ENCODE results near the gene DAP. TPM values are rescaled to one million over a fixed set of nuclear protein-coding genes. Genes with fewer than 3 reads are reported as not detected.

The DAP gene
- total RNA-seq, 3 donors from 2014 or later (not counting 1 experiment from before 2014, with no cell fraction given), result 38.4 to 48.9 (median 44.9) TPM

GRCh38 chr5:10753178-10753577 is 7.9 kb downstream of the DAP start:
- H3K4me3 Mint-ChIP-seq, result no peak overlapping the region
- H3K36me3 Mint-ChIP-seq, result no peaks in the 10 kb centered on the region
- H3K9me3 Mint-ChIP-seq, result no peaks in the 10 kb centered on the region
- Histone ChIP-seq H3K36me3 (ENCODE audit: control insufficient read depth, insufficient read depth, low read length) (peaks cover 8% of the 10 kb centered on the region), H3K4me1 (ENCODE audit: control insufficient read depth, insufficient read depth, low read length) (peaks cover under 1% of the 10 kb centered on the region), H3K27ac (ENCODE audit: low read length) (no peak overlapping the region), H3K4me3 (ENCODE audit: low read length) (no peak overlapping the region), H3K27me3 (ENCODE audit: control insufficient read depth, insufficient read depth, low read length) (no peaks in the 10 kb centered on the region), H3K9me3 (ENCODE audit: control insufficient read depth, insufficient read depth, low read length) (no peaks in the 10 kb centered on the region)
- intact Hi-C loops (cut with micrococcal nuclease), result no loop called here
- TF ChIP-seq CTCF (IDR thresholded peaks at IDR 0.05), result no peak
- H3K27ac Mint-ChIP-seq, result no peak overlapping the region
- DNase-seq, result no peak
- WGBS (ENCODE audit: insufficient coverage), result 96% methylated on average over 9 of the region's 9 CpGs
- peaks cover 40 to 55% of the 10 kb centered on the region in 2 donors for H3K4me1 Mint-ChIP-seq
- ATAC-seq, result no peak
- no peaks in the 10 kb centered on the region for H3K27me3 Mint-ChIP-seq (ENCODE audit: low read depth in 2 of 2)

GRCh38 chr5:10752451-10752850 is 8.6 kb downstream of the DAP start:
- H3K4me3 ChIP-seq (ENCODE audit: low read length), result no peak overlapping the region
- no peak for ATAC-seq
- no peaks in the 10 kb centered on the region for H3K36me3 Mint-ChIP-seq
- peaks cover 11% of the 10 kb centered on the region for H3K36me3 ChIP-seq (ENCODE audit: control insufficient read depth, insufficient read depth, low read length)
- no peak for TF ChIP-seq CTCF (IDR thresholded peaks at IDR 0.05)
- intact Hi-C loops (cut with micrococcal nuclease), result no loop called here
- H3K27ac Mint-ChIP-seq, result no peak overlapping the region
- no peak overlapping the region for H3K27ac ChIP-seq (ENCODE audit: low read length)
- no peaks in the 10 kb centered on the region for H3K27me3 ChIP-seq (ENCODE audit: control insufficient read depth, insufficient read depth, low read length)
- no peaks in the 10 kb centered on the region for H3K4me1 ChIP-seq (ENCODE audit: control insufficient read depth, insufficient read depth, low read length)
- H3K9me3 ChIP-seq (ENCODE audit: control insufficient read depth, insufficient read depth, low read length), result no peaks in the 10 kb centered on the region
- no peaks in the 10 kb centered on the region for H3K27me3 Mint-ChIP-seq (ENCODE audit: low read depth in 2 of 2)
- H3K4me1 Mint-ChIP-seq, result peaks cover 37 to 47% of the 10 kb centered on the region in 2 donors
- DNase-seq, result no peak
- no peaks in the 10 kb centered on the region for H3K9me3 Mint-ChIP-seq
- 61% methylated on average over 2 of the region's 2 CpGs for WGBS (ENCODE audit: insufficient coverage)
- no peak overlapping the region for H3K4me3 Mint-ChIP-seq

GRCh38 chr5:10750909-10751308 is 10.1 kb downstream of the DAP start:
- no peaks in the 10 kb centered on the region for H3K36me3 Mint-ChIP-seq

More at GRCh38 chr5:10750909-10751308, 10.1 kb downstream of the DAP start:
- Histone ChIP-seq H3K27me3 (ENCODE audit: control insufficient read depth, insufficient read depth, low read length) (no peaks in the 10 kb centered on the region), H3K4me1 (ENCODE audit: control insufficient read depth, insufficient read depth, low read length) (no peaks in the 10 kb centered on the region), H3K36me3 (ENCODE audit: control insufficient read depth, insufficient read depth, low read length) (peaks cover 19% of the 10 kb centered on the region), H3K27ac (ENCODE audit: low read length) (no peak overlapping the region), H3K4me3 (ENCODE audit: low read length) (no peak overlapping the region), H3K9me3 (ENCODE audit: control insufficient read depth, insufficient read depth, low read length) (no peaks in the 10 kb centered on the region)
- TF ChIP-seq CTCF (IDR thresholded peaks at IDR 0.05), result no peak
- Mint-ChIP-seq H3K4me1 (peaks cover 33 to 42% of the 10 kb centered on the region in 2 donors), H3K9me3 (no peaks in the 10 kb centered on the region), H3K27me3 (ENCODE audit: low read depth in 2 of 2) (no peaks in the 10 kb centered on the region), H3K27ac (no peak overlapping the region), H3K4me3 (no peak overlapping the region)
- no peak for DNase-seq
- intact Hi-C loops (cut with micrococcal nuclease), result no loop called here
- 87% methylated on average over 3 of the region's 3 CpGs for WGBS (ENCODE audit: insufficient coverage)
- ATAC-seq, result no peak

All from natural killer cell (primary cell).